ENCODE measurements around the gene PSENEN. TPM values are rescaled to one million over a fixed set of nuclear protein-coding genes. Genes with fewer than 3 reads are reported as not detected.

Gene PSENEN
- total RNA-seq, 1 experiment from 2014 or later = 69.7 TPM

DNA sequence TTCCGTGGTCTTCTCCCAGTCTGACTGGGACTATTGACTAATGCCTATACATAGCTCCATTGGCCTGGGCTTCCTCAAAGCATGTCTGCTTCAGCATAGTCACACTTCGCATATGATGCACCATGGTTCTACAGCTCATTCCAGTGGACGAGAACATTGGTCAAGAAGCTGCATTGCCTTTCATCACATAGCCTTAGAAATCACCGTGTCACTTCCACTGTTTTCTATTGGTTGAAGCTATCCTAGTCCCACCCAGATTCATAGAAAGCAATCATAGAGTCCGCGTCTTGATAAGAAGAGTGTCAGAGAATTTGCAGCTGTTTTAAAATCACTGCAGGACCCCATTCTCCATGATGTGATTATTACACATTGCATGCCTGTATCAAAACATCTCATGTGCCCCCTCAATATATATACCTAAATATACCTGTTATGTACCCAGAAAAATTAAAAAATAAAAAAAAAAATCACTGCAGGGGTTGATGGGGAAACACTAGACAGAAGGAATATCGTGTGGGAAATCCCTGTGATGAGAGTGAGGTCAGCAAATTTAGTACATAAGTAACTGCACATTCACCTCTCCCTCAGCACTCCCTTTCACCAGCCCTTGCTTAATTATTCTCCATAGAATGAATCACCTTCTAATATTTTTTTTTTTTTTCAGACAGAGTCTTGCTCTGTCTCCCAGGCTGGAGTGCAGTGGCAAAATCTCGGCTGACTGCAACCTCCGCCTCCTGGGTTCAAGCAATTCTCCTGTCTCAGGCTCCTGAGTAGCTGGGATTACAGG is 27.8 kb downstream of the PSENEN start:
- no peak overlapping the region for H2AK5ac ChIP-seq (ENCODE audit: insufficient read length, low read length)
- no peak overlapping the region for H2BK20ac ChIP-seq (ENCODE audit: low read depth, low read length, poor library complexity, severe bottlenecking)
- H3K79me1 ChIP-seq (ENCODE audit: insufficient read depth, low read depth, low read length, poor library complexity, severe bottlenecking) = no peaks in the 10 kb centered on the region
- no peak overlapping the region for H2AFZ ChIP-seq (ENCODE audit: low read length)
- no peak for DNase-seq
- H3K14ac ChIP-seq (ENCODE audit: insufficient read depth, low read length) = no peak overlapping the region
- no peak overlapping the region for H2BK15ac ChIP-seq (ENCODE audit: low read depth, low read length)
- H4K8ac ChIP-seq (replicated peaks; ENCODE audit: insufficient read length, low read depth, low read length) = no peak overlapping the region
- peaks cover 5% of the 10 kb centered on the region; the same call in 1 of the 2 replicates for H3K4me1 ChIP-seq (ENCODE audit: insufficient read depth, low read length)
- no peak overlapping the region for H2BK12ac ChIP-seq (ENCODE audit: insufficient read length, low read depth, low read length)
- Mint-ChIP-seq H3K27ac (no peak overlapping the region), H3K4me3 (no peak overlapping the region), H3K36me3 (ENCODE audit: insufficient read depth in 1 of 3, low read depth in 3 of 3) (peaks cover 4 to 15% (median 9%) of the 10 kb centered on the region in 3 experiments), H3K27me3 (ENCODE audit: low read depth) (peaks cover 44% of the 10 kb centered on the region), H3K4me1 (peaks cover 26 to 31% of the 10 kb centered on the region in 2 experiments), H3K9me3 (no peaks in the 10 kb centered on the region)
- H3K23ac ChIP-seq (ENCODE audit: insufficient read length, low read depth, low read length) = no peak overlapping the region
- H4K91ac ChIP-seq (ENCODE audit: insufficient read length, low read depth, low read length) = no peak overlapping the region
- no peak overlapping the region for H3K4me2 ChIP-seq (ENCODE audit: insufficient read depth, insufficient read length, low read length)
- H3K9me3 ChIP-seq (ENCODE audit: control insufficient read depth, low read depth, low read length) = no peaks in the 10 kb centered on the region
- H3T11ph ChIP-seq (ENCODE audit: low read length) = no peak overlapping the region
- H3K27ac ChIP-seq (ENCODE audit: insufficient read length, low read depth, low read length) = no peak overlapping the region
- H4K20me1 ChIP-seq (ENCODE audit: control insufficient read depth, insufficient read depth, insufficient read length) = no peaks in the 10 kb centered on the region
- H3K9ac ChIP-seq (ENCODE audit: extremely low read depth, insufficient read length, low read length) = no peak overlapping the region
- no peak overlapping the region for H3K56ac ChIP-seq (ENCODE audit: insufficient read length, low read depth, low read length)
- H3K27me3 ChIP-seq (ENCODE audit: insufficient read depth, low read length) = no peaks in the 10 kb centered on the region
- H3K4ac ChIP-seq (ENCODE audit: low read depth, low read length) = no peak overlapping the region
- peaks cover 5% of the 10 kb centered on the region for H3K23me2 ChIP-seq (ENCODE audit: insufficient read length, low read depth, low read length, poor library complexity, severe bottlenecking)
- no peaks in the 10 kb centered on the region for H3K79me2 ChIP-seq (ENCODE audit: insufficient read depth, low read length)
- no peak overlapping the region for H2BK120ac ChIP-seq (ENCODE audit: low read depth, low read length, poor library complexity, severe bottlenecking)
- TF ChIP-seq, protein P1, sequence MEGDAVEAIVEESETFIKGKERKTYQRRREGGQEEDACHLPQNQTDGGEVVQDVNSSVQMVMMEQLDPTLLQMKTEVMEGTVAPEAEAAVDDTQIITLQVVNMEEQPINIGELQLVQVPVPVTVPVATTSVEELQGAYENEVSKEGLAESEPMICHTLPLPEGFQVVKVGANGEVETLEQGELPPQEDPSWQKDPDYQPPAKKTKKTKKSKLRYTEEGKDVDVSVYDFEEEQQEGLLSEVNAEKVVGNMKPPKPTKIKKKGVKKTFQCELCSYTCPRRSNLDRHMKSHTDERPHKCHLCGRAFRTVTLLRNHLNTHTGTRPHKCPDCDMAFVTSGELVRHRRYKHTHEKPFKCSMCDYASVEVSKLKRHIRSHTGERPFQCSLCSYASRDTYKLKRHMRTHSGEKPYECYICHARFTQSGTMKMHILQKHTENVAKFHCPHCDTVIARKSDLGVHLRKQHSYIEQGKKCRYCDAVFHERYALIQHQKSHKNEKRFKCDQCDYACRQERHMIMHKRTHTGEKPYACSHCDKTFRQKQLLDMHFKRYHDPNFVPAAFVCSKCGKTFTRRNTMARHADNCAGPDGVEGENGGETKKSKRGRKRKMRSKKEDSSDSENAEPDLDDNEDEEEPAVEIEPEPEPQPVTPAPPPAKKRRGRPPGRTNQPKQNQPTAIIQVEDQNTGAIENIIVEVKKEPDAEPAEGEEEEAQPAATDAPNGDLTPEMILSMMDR (conservative IDR thresholded peaks at IDR 0.05) = no peak
- no peak overlapping the region for H2BK5ac ChIP-seq (ENCODE audit: insufficient read length, low read length)
- no peak overlapping the region for H4K5ac ChIP-seq (ENCODE audit: insufficient read length, low read depth, low read length)
- WGBS (ENCODE audit: extremely low coverage, insufficient read length, low lambda C conversion rate) = no CpG with 5 or more reads among the region's 9 CpGs
- H3K18ac ChIP-seq (ENCODE audit: insufficient read length, low read depth, low read length) = no peak overlapping the region
